Endothelial cell of umbilical vein (primary cell): ENCODE results near the gene SOCS3. TPM values are rescaled to one million over a fixed set of nuclear protein-coding genes. Genes with fewer than 3 reads are reported as not detected.

Source experiments
- BruUV-seq: library from RNA; stranded (reverse); fragments of 400-500 nt; replicated peaks from 2 replicates; lab custom pipeline; 2021; lab: Mats Ljungman, UMichigan
- CTCF ChIA-PET: fragments of 300-600, 350-600 bp; sonication (Branson Sonifier 250); formaldehyde crosslinking; loops from one replicate; lab custom pipeline; 2021; ENCODE audit warnings: antibody characterized with exemption, inconsistent platforms; lab: Charles Lee
- POLR2A ChIA-PET: fragments of 300-600, 350-600 bp; sonication (Branson Sonifier 250); formaldehyde crosslinking; loops from one replicate; lab custom pipeline; 2021; ENCODE audit warnings: antibody characterized with exemption, inconsistent platforms; lab: Charles Lee
- DNase-seq: peaks from one replicate; pipeline ENCODE4 v3.0.0-alpha.2; 2011; ENCODE audit warnings: low read depth, low spot score
- FAIRE-seq: peaks from 2 replicates; lab custom pipeline; 2011; peaks lifted over from hg19 to GRCh38; lab: Jason Lieb, UNC
- H2AFZ ChIP-seq: 2 replicates; pipeline ENCODE4 v1.6.0; 2012; ENCODE audit warnings: low read depth, low read length, control low read depth, inconsistent platforms
- H3K27ac ChIP-seq: 2 replicates; pipeline ENCODE4 v1.5.1; 2011; ENCODE audit warnings: low read depth, mild to moderate bottlenecking, control low read depth, low read length, moderate library complexity; ENCODE audit not compliant: insufficient read depth
- H3K27me3 ChIP-seq, 2 experiments: 2 replicates each; pipeline versions ENCODE4 v1.6.0 to v1.6.1; 2011; ENCODE audit warnings: low read length in 2 of 2, mixed read lengths in 1 of 2; ENCODE audit not compliant: control insufficient read depth in 2 of 2, insufficient read depth in 2 of 2
- H3K36me3 ChIP-seq, 2 experiments: 2 replicates in 1 of 2; 3 replicates in 1 of 2; pipeline ENCODE4 v1.5.1; 2011; ENCODE audit warnings: low read length in 2 of 2, mild to moderate bottlenecking in 1 of 2, moderate library complexity in 1 of 2; ENCODE audit not compliant: control insufficient read depth in 2 of 2, insufficient read depth in 2 of 2; ENCODE audit errors: extremely low read depth in 1 of 2
- H3K4me1 ChIP-seq: 3 replicates; pipeline ENCODE4 v1.5.1; 2011; ENCODE audit warnings: mild to moderate bottlenecking, low read length; ENCODE audit not compliant: control insufficient read depth, insufficient read depth; ENCODE audit errors: extremely low read depth
- H3K4me2 ChIP-seq: 2 replicates; pipeline ENCODE4 v1.6.1; 2011; ENCODE audit warnings: low read length, control low read depth, mixed read lengths; ENCODE audit not compliant: insufficient read depth
- H3K4me3 ChIP-seq, 3 experiments: fragments of 200-600 bp in 1 of 3; sonication (generic), shearing (Covaris generic) in 1 of 3; replicated peaks in 1 of 3; 2 replicates each; pipeline ENCODE4 v1.5.1; 2011 to 2016; ENCODE audit warnings: control low read depth in 3 of 3, low read length in 3 of 3, mild to moderate bottlenecking in 2 of 3, inconsistent platforms in 1 of 3, low read depth in 1 of 3, moderate library complexity in 1 of 3; ENCODE audit not compliant: insufficient read depth in 1 of 3
- H3K79me2 ChIP-seq: 2 replicates; pipeline ENCODE4 v1.6.0; 2012; ENCODE audit warnings: low read length, inconsistent platforms; ENCODE audit not compliant: control insufficient read depth, insufficient read depth
- H3K9ac ChIP-seq: replicated peaks from 2 replicates; pipeline ENCODE3; 2011; ENCODE audit warnings: low read length, control low read depth; ENCODE audit not compliant: insufficient read depth; ENCODE audit errors: extremely low read depth
- H3K9me1 ChIP-seq: replicated peaks from 3 replicates; pipeline ENCODE4 v1.6.0; 2011; ENCODE audit warnings: mild to moderate bottlenecking, low read length; ENCODE audit not compliant: control insufficient read depth, insufficient read depth; ENCODE audit errors: extremely low read depth
- H3K9me3 ChIP-seq: replicated peaks from 2 replicates; pipeline ENCODE4 v1.5.1; 2012; ENCODE audit warnings: low read length, inconsistent platforms; ENCODE audit not compliant: control insufficient read depth, insufficient read depth
- H4K20me1 ChIP-seq: replicated peaks from 2 replicates; pipeline ENCODE3; 2011; ENCODE audit warnings: mild to moderate bottlenecking, low read length; ENCODE audit not compliant: control insufficient read depth, insufficient read depth; ENCODE audit errors: extremely low read depth
- CTCF ChIP-seq, 2 donors: IDR thresholded peaks; 1 replicate in 1 of 2; 2 replicates in 1 of 2; pipeline ENCODE4 v1.5.1; 2011; ENCODE audit warnings: low read length in 2 of 2, mild to moderate bottlenecking in 2 of 2, moderate library complexity in 2 of 2, control low read depth in 1 of 2, inconsistent platforms in 1 of 2, low read depth in 1 of 2; ENCODE audit not compliant: insufficient read depth in 1 of 2; ENCODE audit errors: extremely low read depth in 1 of 2
- EZH2 ChIP-seq: IDR thresholded peaks from 2 replicates; pipeline ENCODE4 v1.6.1; 2012; ENCODE audit warnings: borderline replicate concordance, low read depth, mild to moderate bottlenecking, moderate library complexity, low read length, inconsistent platforms; ENCODE audit not compliant: severe bottlenecking
- FOS ChIP-seq: IDR thresholded peaks from 2 replicates; pipeline ENCODE4 v1.6.1; 2011; ENCODE audit warnings: mild to moderate bottlenecking, low read length, moderate library complexity, borderline replicate concordance; ENCODE audit not compliant: insufficient read depth
- GATA2 ChIP-seq: IDR thresholded peaks from 2 replicates; pipeline ENCODE4 v1.7.0; 2011; ENCODE audit warnings: low read depth, mild to moderate bottlenecking, moderate library complexity, mixed read lengths, low read length; ENCODE audit not compliant: insufficient read length, insufficient read depth
- JUN ChIP-seq: IDR thresholded peaks from 2 replicates; pipeline ENCODE4 v1.6.1; 2011; ENCODE audit warnings: borderline replicate concordance, low read depth; ENCODE audit not compliant: insufficient read length, insufficient read depth
- MAX ChIP-seq: IDR thresholded peaks from 2 replicates; pipeline ENCODE4 v1.6.1; 2011; ENCODE audit not compliant: insufficient read depth, insufficient read length
- MYC ChIP-seq: IDR thresholded peaks from one replicate; pipeline ENCODE4 v1.6.1; 2011; ENCODE audit warnings: mild to moderate bottlenecking, low read depth, low read length
- POLR2A ChIP-seq: IDR thresholded peaks from 2 replicates; pipeline ENCODE4 v1.6.1; 2012; ENCODE audit warnings: low read depth, mild to moderate bottlenecking, control low read depth, low read length
- POLR2AphosphoS5 ChIP-seq: IDR thresholded peaks from 2 replicates; pipeline ENCODE4 v1.6.1; 2012; ENCODE audit warnings: low read depth, mild to moderate bottlenecking, control low read depth, low read length, moderate library complexity; ENCODE audit not compliant: insufficient read depth
- dilution Hi-C: fragments of 300-500 bp; cut with MboI; formaldehyde crosslinking; loops from one replicate; pipeline ENCODE4 v1.15.0; 2019; ENCODE audit warnings: low sequenced_read_pairs; ENCODE audit not compliant: extremely low pct_ligation_motif_present
- intact Hi-C: fragments of 100-400 bp; cut with micrococcal nuclease; formaldehyde crosslinking; loops from one replicate; pipeline ENCODE4 v1.10.0; 2022
- polyA plus RNA-seq, 4 experiments: library from polyadenylated mRNA; depleted of rRNA in 3 of 4; stranded (reverse) in 3 of 4; unstranded in 1 of 4; fragments of >200 nt; gene quantifications; 2 replicates each; pipeline versions ENCODE4 v1.2.1 to v1.2.3, GENCODE V29; 2011 to 2012; ENCODE audit warnings: missing spikeins in 1 of 4
- total RNA-seq: library from RNA; stranded (reverse); gene quantifications from 2 replicates; pipeline ENCODE4 v1.2.3, GENCODE V29; 2021

Gene SOCS3
- total and polyA plus RNA-seq, 2 donors (not counting 3 experiments of a cell fraction or from before 2014, with no cell fraction given), result 6.2 to 14.3 TPM

GRCh38 chr17:78374189-78374588 is 14.3 kb upstream of the SOCS3 start:
- peak overlapping the region; percentile 28 for H3K4me2 ChIP-seq
- FAIRE-seq (no peak), DNase-seq (no peak)
- H3K36me3 ChIP-seq, result no peaks in the 10 kb centered on the region
- H3K79me2 ChIP-seq, result no peaks in the 10 kb centered on the region
- H3K9ac ChIP-seq, result peak overlapping the region; percentile 65
- dilution Hi-C loops, result no loop called here
- ChIA-PET CTCF (interaction anchor here (1.0 to 2.8 kb wide), 9 partner anchors 8 to 334 kb away, joined by 3 to 36 read pairs (median 8); no protein-coding TSS in a partner anchor), POLR2A (interaction anchor here (1.5 kb wide), 1 partner anchor 14 kb away, joined by 6 read pairs; the partner anchor contains the start of gene SOCS3)
- H3K4me1 ChIP-seq, result peaks cover 28% of the 10 kb centered on the region
- BruUV-seq, result no TSS peak
- no peak overlapping the region for H2AFZ ChIP-seq
- H3K4me3 ChIP-seq, result no peak overlapping the region
- no peaks in the 10 kb centered on the region for H3K9me3 ChIP-seq
- TF ChIP-seq CTCF (IDR thresholded peaks at IDR 0.05; ENCODE audit: extremely low read depth in 1 of 2, insufficient read depth in 1 of 2, low read depth in 1 of 2, low read length in 2 of 2), result no peak
- no peak for TF ChIP-seq POLR2A
- no peak for TF ChIP-seq MAX
- no peak for TF ChIP-seq MYC
- no peaks in the 10 kb centered on the region for H4K20me1 ChIP-seq
- peak overlapping the region; percentile 92 for H3K27ac ChIP-seq
- H3K9me1 ChIP-seq, result no peaks in the 10 kb centered on the region
- intact Hi-C loops, result loop anchor here (1.0 to 2.0 kb wide), 3 partner anchors 9 to 31 kb away; partner anchors contain the start of gene SOCS3
- H3K27me3 ChIP-seq, result no peaks in the 10 kb centered on the region

- Histone ChIP-seq H3K9me3 (no peaks in the 10 kb centered on the region), H3K4me1 (peaks cover 24% of the 10 kb centered on the region), H3K4me3 (no peak overlapping the region), H3K36me3 (no peaks in the 10 kb centered on the region), H3K27ac (no peak overlapping the region), H2AFZ (peak overlapping the region; percentile 63), H4K20me1 (no peaks in the 10 kb centered on the region), H3K4me2 (no peak overlapping the region), H3K9ac (no peak overlapping the region), H3K9me1 (no peaks in the 10 kb centered on the region), H3K79me2 (no peaks in the 10 kb centered on the region), H3K27me3 (no peaks in the 10 kb centered on the region)
- DNase-seq, result no peak
- dilution Hi-C loops, result no loop called here
- FAIRE-seq, result peak; percentile 43
- ChIA-PET CTCF (interaction anchor here (1.0 to 2.6 kb wide), 6 partner anchors 8 to 49 kb away, joined by 6 to 17 read pairs (median 7); no protein-coding TSS in a partner anchor), POLR2A (interaction anchor here (0.6 to 1.2 kb wide), 2 partner anchors 32 to 59 kb away, joined by 3 read pairs; no protein-coding TSS in a partner anchor)
- intact Hi-C loops, result no loop called here
- no TSS peak for BruUV-seq
- no peak for TF ChIP-seq JUN
- no peak for TF ChIP-seq MYC
- TF ChIP-seq MAX, result no peak
- no peak for TF ChIP-seq CTCF (IDR thresholded peaks at IDR 0.05; ENCODE audit: extremely low read depth in 1 of 2, insufficient read depth in 1 of 2, low read depth in 1 of 2, low read length in 2 of 2)
- TF ChIP-seq FOS, result no peak
- TF ChIP-seq POLR2A, result no peak
- no peak for TF ChIP-seq POLR2AphosphoS5
- TF ChIP-seq GATA2, result no peak
- no peak for TF ChIP-seq EZH2
Observed at GRCh38 chr17:78372841-78373240, 13.0 kb upstream of the SOCS3 start.
